Naive thymus-derived CD4-positive, alpha-beta T cell (primary cell): Measurements from ENCODE around the gene MED13L. TPM values are rescaled to one million over a fixed set of nuclear protein-coding genes. Genes with fewer than 3 reads are reported as not detected.

Experiments
- ATAC-seq: fragments of 150-1000 bp; cut with Tn5 transposase; 2 replicates; pipeline ENCODE4 v1.10.0; 2021; ENCODE audit warnings: mild to moderate bottlenecking, moderate library complexity
- CTCF ChIA-PET: fragments of 350-600 bp; sonication (Branson Sonifier 250); formaldehyde crosslinking; loops from one replicate; lab custom pipeline; 2021; ENCODE audit warnings: antibody characterized with exemption; lab: Charles Lee
- POLR2A ChIA-PET: fragments of 350-600 bp; sonication (Branson Sonifier 250); formaldehyde crosslinking; loops from one replicate; lab custom pipeline; 2021; ENCODE audit warnings: antibody characterized with exemption, inconsistent platforms; lab: Charles Lee
- DNase-seq, 9 donors: peaks; one replicate each; pipeline versions ENCODE4 v3.0.0 to v3.0.0-alpha.2; 2020 to 2022; ENCODE audit warnings: mixed read lengths in 1 of 9
- H3K27ac ChIP-seq: one replicate; pipeline ENCODE4 v1.7.0; 2013; ENCODE audit warnings: mild to moderate bottlenecking, low read depth, low read length, moderate library complexity
- H3K27me3 ChIP-seq, 2 donors: one replicate each; pipeline ENCODE4 v1.7.0; 2013; ENCODE audit warnings: low read length in 2 of 2, mild to moderate bottlenecking in 2 of 2, moderate library complexity in 2 of 2; ENCODE audit not compliant: control insufficient read depth in 2 of 2, insufficient read depth in 2 of 2
- H3K36me3 ChIP-seq, 3 experiments: 1 replicate in 2 of 3; 2 replicates in 1 of 3; pipeline ENCODE4 v1.7.0; 2013; ENCODE audit warnings: low read length in 3 of 3, mild to moderate bottlenecking in 3 of 3, moderate library complexity in 1 of 3; ENCODE audit not compliant: insufficient read depth in 3 of 3, control insufficient read depth in 2 of 3
- H3K4me1 ChIP-seq, 2 donors: one replicate each; pipeline ENCODE4 v1.7.0; 2013; ENCODE audit warnings: low read length in 2 of 2, mild to moderate bottlenecking in 2 of 2, moderate library complexity in 1 of 2; ENCODE audit not compliant: control insufficient read depth in 2 of 2, insufficient read depth in 2 of 2
- H3K4me3 ChIP-seq: 2 replicates; pipeline ENCODE4 v1.7.0; 2013; ENCODE audit warnings: mild to moderate bottlenecking, low read length
- H3K9me3 ChIP-seq, 3 experiments: 1 replicate in 2 of 3; 2 replicates in 1 of 3; pipeline ENCODE4 v1.7.0; 2013; ENCODE audit warnings: low read length in 3 of 3; ENCODE audit not compliant: control insufficient read depth in 2 of 3
- H3K27ac Mint-ChIP-seq, 9 donors: one replicate each; pipeline ENCODE4 v1.8.0; 2020 to 2022; ENCODE audit warnings: mixed read lengths in 9 of 9, mild to moderate bottlenecking in 8 of 9, moderate library complexity in 5 of 9, inconsistent platforms in 2 of 9
- H3K27me3 Mint-ChIP-seq, 5 donors: one replicate each; pipeline ENCODE4 v1.8.0; 2021 to 2022; ENCODE audit warnings: mixed read lengths in 5 of 5, mild to moderate bottlenecking in 1 of 5
- H3K36me3 Mint-ChIP-seq, 5 donors: one replicate each; pipeline ENCODE4 v1.8.0; 2020 to 2022; ENCODE audit warnings: mixed read lengths in 5 of 5, mild to moderate bottlenecking in 3 of 5, inconsistent platforms in 1 of 5
- H3K4me1 Mint-ChIP-seq, 7 donors: one replicate each; pipeline ENCODE4 v1.8.0; 2020 to 2022; ENCODE audit warnings: mixed read lengths in 7 of 7, mild to moderate bottlenecking in 3 of 7, inconsistent platforms in 1 of 7
- H3K4me3 Mint-ChIP-seq, 10 donors: one replicate each; pipeline ENCODE4 v1.8.0; 2020 to 2022; ENCODE audit warnings: mild to moderate bottlenecking in 10 of 10, mixed read lengths in 10 of 10, moderate library complexity in 6 of 10, inconsistent platforms in 2 of 10
- H3K9me3 Mint-ChIP-seq, 11 donors: one replicate each; pipeline ENCODE4 v1.8.0; 2020 to 2022; ENCODE audit warnings: mixed read lengths in 11 of 11, mild to moderate bottlenecking in 4 of 11, inconsistent platforms in 1 of 11, moderate library complexity in 1 of 11
- intact Hi-C, 2 donors: fragments of 100-400 bp; cut with micrococcal nuclease; formaldehyde crosslinking; loops; one replicate each; pipeline ENCODE4 v1.15.1; 2023
- polyA plus RNA-seq, 2 donors: library from polyadenylated mRNA; unstranded; fragments of 300-500 nt; fragmentation: Illumina TruSeq; gene quantifications; one replicate each; pipeline ENCODE4 v1.2.3, GENCODE V29; 2021
- total RNA-seq, 6 experiments: library from RNA in 5 of 6; stranded (reverse) in 5 of 6; gene quantifications; 1 replicate in 5 of 6; 2 replicates in 1 of 6; pipeline ENCODE4 v1.2.3 and lab custom pipeline; 2021 to 2026

The MED13L gene
- total and polyA plus RNA-seq, 7 experiments from 2014 or later = 8.3 to 283 (median 155) TPM

DNA sequence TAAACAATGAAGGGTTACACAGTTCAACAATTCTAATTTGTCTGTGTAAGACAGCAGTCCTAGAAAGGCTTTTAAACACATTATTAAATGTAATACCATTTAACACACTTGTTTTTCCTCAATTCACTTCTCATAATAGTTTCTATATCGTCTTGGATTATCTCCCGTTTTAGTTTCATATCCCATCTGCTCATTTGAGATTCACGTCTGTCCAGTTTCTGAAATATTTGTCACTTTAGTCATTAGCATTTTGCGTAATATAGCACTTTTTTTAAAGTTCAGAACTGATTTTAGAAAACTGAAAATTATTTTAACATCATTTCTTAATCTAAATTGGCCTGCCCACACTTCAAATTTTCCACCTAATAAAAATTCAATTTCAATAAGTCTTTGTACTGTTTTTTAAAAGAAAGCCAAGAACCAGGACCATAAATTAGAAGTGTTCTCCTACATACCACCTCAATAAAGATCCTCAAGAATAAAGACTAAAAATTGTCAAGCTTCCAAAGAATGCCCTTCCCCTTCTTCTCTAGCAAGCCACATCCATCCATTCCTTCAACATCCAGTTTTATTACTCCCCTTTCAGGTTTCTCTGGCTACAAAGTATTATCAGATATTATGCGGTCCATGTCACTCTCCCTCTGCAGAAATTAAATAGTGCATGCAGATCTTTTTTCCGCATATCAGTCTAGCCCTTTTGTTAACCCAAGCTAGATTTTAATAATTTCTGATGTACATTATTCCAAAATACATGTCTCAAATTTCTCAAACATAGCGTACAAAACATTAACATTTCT is 11.9 kb downstream of the MED13L start:
- Histone ChIP-seq H3K27ac (no peak overlapping the region), H3K4me1 (peaks cover 22 to 44% of the 10 kb centered on the region in 2 donors), H3K4me3 (no peak overlapping the region), H3K27me3 (no peaks in the 10 kb centered on the region), H3K36me3 (no peaks in the 10 kb centered on the region), H3K9me3 (no peaks in the 10 kb centered on the region)
- intact Hi-C loops = loop anchor here in 1 of 2 donors (1.0 kb wide), 2 partner anchors 8 kb away; no protein-coding TSS in a partner anchor
- POLR2A ChIA-PET = interaction anchor here (1.6 kb wide), 1 partner anchor 11 kb away, joined by 5 read pairs; no protein-coding TSS in a partner anchor
- peaks cover 0 to 46% (median 32%) of the 10 kb centered on the region in 7 donors for H3K4me1 Mint-ChIP-seq
- H3K27ac Mint-ChIP-seq = peak overlapping the region in 3 of 9 donors; percentile 4 to 83 (median 79)
- H3K27me3 Mint-ChIP-seq = no peaks in the 10 kb centered on the region
- H3K9me3 Mint-ChIP-seq = no peaks in the 10 kb centered on the region
- ATAC-seq = no peak
- CTCF ChIA-PET = interaction anchor here (0.5 kb wide), 1 partner anchor 241 kb away, joined by 4 read pairs; no protein-coding TSS in a partner anchor
- H3K36me3 Mint-ChIP-seq = peaks cover 0 to 2% (median 0%) of the 10 kb centered on the region in 5 donors
- no peak for DNase-seq
- H3K4me3 Mint-ChIP-seq = peak overlapping the region in 4 of 10 donors; percentile 45 to 65 (median 52)

DNA sequence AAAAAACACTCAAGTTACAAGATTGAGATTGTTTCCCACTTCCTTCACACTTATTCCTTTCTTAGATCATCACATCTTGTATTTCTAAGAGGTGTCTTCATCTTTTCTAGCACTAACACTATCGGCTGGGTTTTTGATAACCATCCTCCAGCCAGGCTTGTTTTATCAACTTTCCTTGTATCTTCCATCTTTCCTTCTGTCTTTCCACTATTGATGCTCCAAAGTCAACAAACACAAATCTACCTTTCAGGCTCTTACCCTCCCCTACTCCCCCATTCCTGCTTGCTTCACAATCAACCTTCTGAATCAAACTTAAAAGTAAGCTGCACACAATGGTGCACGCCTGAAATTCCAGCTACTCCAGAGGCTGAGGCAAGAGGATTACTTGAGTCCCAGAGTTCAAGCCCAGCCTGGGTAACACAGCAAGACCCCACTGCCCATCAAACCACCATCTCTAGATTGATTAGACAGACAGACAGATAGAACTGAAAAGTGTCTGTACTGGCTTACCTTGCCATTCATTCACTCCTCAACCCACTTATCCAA is 12.9 kb downstream of the MED13L start:
- POLR2A ChIA-PET = interaction anchor here (1.6 kb wide), 1 partner anchor 12 kb away, joined by 5 read pairs; no protein-coding TSS in a partner anchor
- CTCF ChIA-PET = interaction anchor here (1.3 kb wide), 1 partner anchor 28 kb away, joined by 3 read pairs; no protein-coding TSS in a partner anchor
- no peak overlapping the region for H3K27ac ChIP-seq
- Mint-ChIP-seq H3K9me3 (no peaks in the 10 kb centered on the region), H3K27ac (peak overlapping the region in 7 of 9 donors; percentile 3 to 83 (median 62)), H3K4me3 (peak overlapping the region in 6 of 10 donors; percentile 9 to 65 (median 46)), H3K27me3 (no peaks in the 10 kb centered on the region), H3K36me3 (peaks cover 0 to 2% (median 0%) of the 10 kb centered on the region in 5 donors), H3K4me1 (peaks cover 0 to 46% (median 33%) of the 10 kb centered on the region in 7 donors)
- no peak for ATAC-seq
- peaks cover 22 to 49% of the 10 kb centered on the region in 2 donors for H3K4me1 ChIP-seq
- H3K9me3 ChIP-seq = no peaks in the 10 kb centered on the region
- H3K27me3 ChIP-seq = no peaks in the 10 kb centered on the region
- no peak for DNase-seq
- no peak overlapping the region for H3K4me3 ChIP-seq
- intact Hi-C loops = loop anchor here in 1 of 2 donors (1.0 kb wide), 2 partner anchors 7 to 9 kb away; no protein-coding TSS in a partner anchor
- no peaks in the 10 kb centered on the region for H3K36me3 ChIP-seq

GRCh38 chr12:116263844-116264243 is 13.6 kb downstream of the MED13L start:
- ChIA-PET POLR2A (interaction anchor here (1.6 kb wide), 1 partner anchor 12 kb away, joined by 5 read pairs; no protein-coding TSS in a partner anchor), CTCF (interaction anchor here (1.3 kb wide), 1 partner anchor 28 kb away, joined by 3 read pairs; no protein-coding TSS in a partner anchor)
- DNase-seq = no peak
- H3K27me3 Mint-ChIP-seq = no peaks in the 10 kb centered on the region
- H3K36me3 Mint-ChIP-seq = peaks cover 0 to 2% (median 0%) of the 10 kb centered on the region in 5 donors
- peak overlapping the region in 5 of 9 donors; percentile 21 to 50 (median 25) for H3K27ac Mint-ChIP-seq
- H3K4me3 ChIP-seq = no peak overlapping the region
- H3K9me3 Mint-ChIP-seq = no peaks in the 10 kb centered on the region
- intact Hi-C loops = loop anchor here in 1 of 2 donors (2.0 kb wide), 1 partner anchor 19 kb away; no protein-coding TSS in a partner anchor
- H3K9me3 ChIP-seq = no peaks in the 10 kb centered on the region
- H3K36me3 ChIP-seq = no peaks in the 10 kb centered on the region
- peak overlapping the region; percentile 6 for H3K27ac ChIP-seq
- peaks cover 0 to 49% (median 30%) of the 10 kb centered on the region in 7 donors for H3K4me1 Mint-ChIP-seq
- no peaks in the 10 kb centered on the region for H3K27me3 ChIP-seq
- peak overlapping the region in 4 of 10 donors; percentile 1 to 40 (median 19) for H3K4me3 Mint-ChIP-seq
- ATAC-seq = no peak
- H3K4me1 ChIP-seq = peaks cover 22 to 46% of the 10 kb centered on the region in 2 donors

GRCh38 chr12:116263431-116263830 is 14.1 kb downstream of the MED13L start:
- no peaks in the 10 kb centered on the region for H3K27me3 ChIP-seq
- Mint-ChIP-seq H3K4me3 (peak overlapping the region in 5 of 10 donors; percentile 6 to 40 (median 30)), H3K27ac (peak overlapping the region in 6 of 9 donors; percentile 14 to 25 (median 22)), H3K4me1 (peaks cover 0 to 51% (median 31%) of the 10 kb centered on the region in 7 donors), H3K36me3 (peaks cover 0 to 2% (median 0%) of the 10 kb centered on the region in 5 donors), H3K27me3 (no peaks in the 10 kb centered on the region), H3K9me3 (no peaks in the 10 kb centered on the region)
- POLR2A ChIA-PET = no interaction called here
- no peaks in the 10 kb centered on the region for H3K36me3 ChIP-seq
- CTCF ChIA-PET = interaction anchor here (1.3 kb wide), 1 partner anchor 27 kb away, joined by 3 read pairs; no protein-coding TSS in a partner anchor
- no peak overlapping the region for H3K4me3 ChIP-seq
- no peak for ATAC-seq
- peaks cover 22 to 46% of the 10 kb centered on the region in 2 donors for H3K4me1 ChIP-seq
- intact Hi-C loops = loop anchor here in 1 of 2 donors (2.0 kb wide), 1 partner anchor 19 kb away; no protein-coding TSS in a partner anchor
- DNase-seq = no peak
- peak overlapping the region; percentile 6 for H3K27ac ChIP-seq
- H3K9me3 ChIP-seq = no peaks in the 10 kb centered on the region

DNA sequence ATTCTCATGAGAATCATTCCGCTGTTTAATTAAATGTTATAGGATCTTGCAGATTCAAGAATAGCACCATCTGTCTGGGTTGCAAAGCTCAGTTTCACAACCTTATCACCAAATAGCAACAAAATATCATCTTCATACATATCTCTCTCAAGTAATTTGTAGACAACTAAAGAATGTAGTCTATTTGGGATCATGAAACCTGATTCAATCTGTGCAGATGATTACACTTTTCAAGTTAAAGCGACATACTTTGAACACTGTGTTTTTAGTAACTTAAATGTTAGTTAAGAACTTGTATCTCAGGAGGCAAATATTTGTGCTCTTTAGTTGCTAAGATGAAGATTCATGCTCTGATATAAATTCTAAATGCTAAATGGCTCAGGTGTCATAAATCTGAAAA is 14.8 kb downstream of the MED13L start:
- Histone ChIP-seq H3K4me1 (peaks cover 22 to 50% of the 10 kb centered on the region in 2 donors), H3K36me3 (no peaks in the 10 kb centered on the region), H3K27me3 (no peaks in the 10 kb centered on the region), H3K27ac (no peak overlapping the region), H3K4me3 (no peak overlapping the region), H3K9me3 (no peaks in the 10 kb centered on the region)
- Mint-ChIP-seq H3K36me3 (peaks cover 0 to 2% (median 0%) of the 10 kb centered on the region in 5 donors), H3K27me3 (no peaks in the 10 kb centered on the region), H3K4me3 (peak overlapping the region in 4 of 10 donors; percentile 13 to 30 (median 22)), H3K4me1 (peaks cover 0 to 57% (median 33%) of the 10 kb centered on the region in 7 donors), H3K27ac (peak overlapping the region in 1 of 9 donors; percentile 4), H3K9me3 (no peaks in the 10 kb centered on the region)
- ATAC-seq = no peak
- DNase-seq = no peak
- ChIA-PET CTCF (interaction anchor here (0.6 to 1.3 kb wide), 3 partner anchors 11 to 441 kb away, joined by 3 read pairs; no protein-coding TSS in a partner anchor), POLR2A (interaction anchor here (0.6 kb wide), 1 partner anchor 13 kb away, joined by 4 read pairs; no protein-coding TSS in a partner anchor)
- intact Hi-C loops = loop anchor here in 1 of 2 donors (2.0 kb wide), 1 partner anchor 18 kb away; no protein-coding TSS in a partner anchor
